ENCODE results near the gene OR11H1.
"Not testable (repeated sequence)": the region's sequence is repeated elsewhere in the genome, so short reads cannot be mapped to it uniquely, and the experiment has no call there.

The OR11H1 gene, protein sequence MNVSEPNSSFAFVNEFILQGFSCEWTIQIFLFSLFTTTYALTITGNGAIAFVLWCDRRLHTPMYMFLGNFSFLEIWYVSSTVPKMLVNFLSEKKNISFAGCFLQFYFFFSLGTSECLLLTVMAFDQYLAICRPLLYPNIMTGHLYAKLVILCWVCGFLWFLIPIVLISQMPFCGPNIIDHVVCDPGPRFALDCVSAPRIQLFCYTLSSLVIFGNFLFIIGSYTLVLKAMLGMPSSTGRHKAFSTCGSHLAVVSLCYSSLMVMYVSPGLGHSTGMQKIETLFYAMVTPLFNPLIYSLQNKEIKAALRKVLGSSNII
- 0 reads per million in 2 donors for total RNA-seq

DNA sequence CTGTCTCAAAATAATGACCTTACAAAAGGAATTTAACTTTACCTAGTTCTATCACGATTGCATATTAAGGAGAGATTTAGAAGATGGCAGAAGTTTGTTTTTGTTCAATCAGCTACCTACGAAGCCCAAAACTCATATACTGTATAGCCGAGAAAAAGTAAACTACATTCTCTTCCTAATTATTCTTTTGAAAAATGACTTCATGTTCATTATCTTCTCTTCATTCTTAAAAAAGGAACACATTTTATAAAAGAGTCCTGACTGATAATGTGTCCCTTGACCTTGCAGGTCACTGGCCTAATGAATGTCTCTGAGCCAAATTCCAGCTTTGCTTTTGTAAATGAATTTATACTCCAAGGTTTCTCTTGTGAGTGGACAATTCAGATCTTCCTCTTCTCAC, at the start of gene OR11H1:
TSS of gene OR11H1 (plus strand) at position 301 of the 400 bp plus-strand sequence. CDS start at position 301, 0 bp downstream.
- not testable (repeated sequence) for DNase-seq

DNA sequence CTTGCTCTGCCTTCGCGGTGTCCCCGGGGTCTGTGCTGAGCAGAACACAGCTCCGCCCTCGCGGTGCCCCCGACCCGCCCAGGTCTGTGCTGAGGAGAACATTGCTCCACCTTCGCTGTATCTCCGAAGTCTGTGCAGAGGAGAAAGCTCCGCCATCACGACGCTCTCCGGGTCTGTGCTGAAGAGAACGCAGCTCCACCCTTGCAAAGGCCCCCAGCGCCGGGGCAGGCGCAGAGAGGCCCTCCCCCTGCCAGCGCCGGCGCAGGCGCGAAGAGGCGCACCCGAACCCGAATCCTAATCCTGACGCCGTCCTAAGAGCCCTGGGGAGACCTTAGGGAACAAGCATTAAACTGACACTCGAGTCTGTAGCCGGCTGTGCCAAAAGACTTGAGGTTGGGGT, 18.0 kb upstream of the OR11H1 start:
- DNase-seq, result not testable (repeated sequence)

DNA sequence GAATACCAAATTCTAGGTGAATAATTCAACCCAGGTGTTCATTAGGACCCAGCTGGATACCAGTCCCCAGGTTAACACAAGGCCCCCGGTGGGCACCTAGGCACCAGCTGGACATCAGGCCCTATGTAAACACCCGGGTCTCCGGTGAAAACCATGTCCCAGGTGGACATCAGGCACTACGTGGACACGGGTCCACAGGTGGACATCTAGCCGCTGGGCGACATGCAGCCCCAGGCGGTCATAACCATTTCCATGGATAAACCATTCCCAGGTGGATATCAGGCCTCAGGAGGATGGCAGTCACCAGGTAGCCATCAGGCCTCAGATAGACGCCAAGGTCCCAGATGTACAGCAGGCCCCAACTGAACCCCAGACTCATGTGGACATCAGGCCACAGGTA, 12.1 kb upstream of the OR11H1 start:
- not testable (repeated sequence) for DNase-seq

DNA sequence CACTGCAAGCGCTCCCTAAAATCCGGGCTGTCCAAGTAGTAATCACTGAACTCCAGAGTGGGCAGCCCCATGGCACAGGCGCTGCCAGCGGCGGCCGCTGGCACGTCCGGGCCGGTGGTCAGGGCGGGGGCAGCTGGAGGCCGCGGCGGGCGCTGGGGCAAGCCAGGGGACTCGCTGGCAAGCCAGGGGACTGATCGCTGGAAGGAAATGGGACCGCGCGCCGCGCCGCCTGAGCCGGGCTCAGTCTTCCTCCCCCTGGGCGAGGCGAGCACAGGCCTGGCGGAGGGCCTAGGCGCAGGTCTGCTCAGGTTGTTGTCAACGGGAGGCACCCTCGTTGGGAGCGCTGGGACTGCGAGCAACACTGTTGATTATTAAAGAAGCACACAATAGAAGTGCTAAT, 25.8 kb downstream of the OR11H1 start:
- DNase-seq, result peak in 1 of 5 experiments; percentile 5

DNA sequence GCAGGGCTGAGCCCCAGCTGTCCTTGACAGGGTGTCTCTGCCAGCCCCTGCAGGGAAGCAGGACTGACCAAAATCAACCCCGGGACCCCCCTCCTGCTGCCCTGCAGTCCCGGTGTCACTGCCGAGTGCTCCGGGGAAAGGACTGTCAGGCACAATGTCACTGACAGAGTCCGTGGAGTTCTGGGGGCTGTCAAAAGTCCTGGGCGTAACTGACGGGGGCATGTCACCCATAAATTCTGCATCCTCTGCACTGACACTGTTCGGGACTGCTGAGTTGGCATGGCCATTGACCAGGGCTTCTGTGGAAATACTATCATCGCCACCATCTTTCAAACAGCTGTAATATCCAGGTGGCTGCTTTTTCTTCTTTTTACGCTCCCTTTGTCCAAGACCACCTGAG, 35.5 kb downstream of the OR11H1 start:
- DNase-seq, result not testable (repeated sequence)

DNA sequence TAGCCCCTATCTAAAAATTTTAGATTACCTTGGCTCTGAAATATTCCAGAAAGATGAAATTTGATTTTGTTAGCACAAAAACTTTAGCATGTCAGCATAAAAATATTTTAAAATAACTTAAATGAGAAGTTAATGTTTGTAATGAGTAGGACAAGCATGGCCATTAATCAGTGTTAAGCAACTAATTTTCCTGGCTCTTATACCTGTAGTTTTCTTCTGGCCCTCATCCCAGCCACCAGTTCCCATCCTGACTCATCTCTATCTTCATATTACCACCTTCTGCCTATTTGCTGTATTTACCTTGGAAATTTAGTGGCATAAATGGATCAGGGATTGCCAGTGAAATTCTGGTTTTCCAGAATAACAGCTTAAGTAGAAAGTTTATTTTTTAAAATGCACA, 37.1 kb downstream of the OR11H1 start:
- not testable (repeated sequence) for DNase-seq
